H9 (cell line): ENCODE measurements around the gene MITF. TPM values are rescaled to one million over a fixed set of nuclear protein-coding genes. Genes with fewer than 3 reads are reported as not detected.

ENCODE experiments used
- DNase-seq: peaks from one replicate; pipeline ENCODE4 v3.0.0-alpha.2; 2017
- H2AFZ ChIP-seq: one replicate; pipeline ENCODE4 v1.6.1; 2013; ENCODE audit warnings: mild to moderate bottlenecking, low read length, control low read depth, moderate library complexity
- H2AK5ac ChIP-seq: 2 replicates; pipeline ENCODE4 v1.6.1; 2013; ENCODE audit warnings: low read length, control low read depth, mixed read lengths; ENCODE audit not compliant: insufficient read length
- H2BK120ac ChIP-seq: one replicate; pipeline ENCODE4 v1.6.1; 2013; ENCODE audit warnings: low read depth, mild to moderate bottlenecking, low read length, control low read depth, inconsistent platforms; ENCODE audit not compliant: poor library complexity, severe bottlenecking
- H2BK12ac ChIP-seq: 2 replicates; pipeline ENCODE4 v1.6.1; 2013; ENCODE audit warnings: low read length, control low read depth, mixed read lengths, low read depth; ENCODE audit not compliant: insufficient read length
- H2BK15ac ChIP-seq: 2 replicates; pipeline ENCODE4 v1.6.1; 2013; ENCODE audit warnings: low read depth, low read length, control low read depth
- H2BK20ac ChIP-seq: one replicate; pipeline ENCODE4 v1.6.1; 2013; ENCODE audit warnings: low read depth, mild to moderate bottlenecking, low read length, control low read depth, inconsistent platforms; ENCODE audit not compliant: poor library complexity, severe bottlenecking
- H2BK5ac ChIP-seq: 2 replicates; pipeline ENCODE4 v1.6.1; 2013; ENCODE audit warnings: low read length, control low read depth, mixed read lengths; ENCODE audit not compliant: insufficient read length
- H3K14ac ChIP-seq: 2 replicates; pipeline ENCODE4 v1.6.1; 2013; ENCODE audit warnings: low read length, control low read depth; ENCODE audit not compliant: insufficient read depth
- H3K18ac ChIP-seq: 2 replicates; pipeline ENCODE4 v1.6.1; 2013; ENCODE audit warnings: low read depth, mild to moderate bottlenecking, mixed read lengths, low read length, control low read depth; ENCODE audit not compliant: insufficient read length
- H3K23ac ChIP-seq: 2 replicates; pipeline ENCODE4 v1.6.1; 2013; ENCODE audit warnings: low read length, control low read depth, mixed read lengths, low read depth; ENCODE audit not compliant: insufficient read length
- H3K23me2 ChIP-seq: 2 replicates; pipeline ENCODE4 v1.6.1; 2013; ENCODE audit warnings: low read depth, mild to moderate bottlenecking, mixed read lengths, low read length, control low read depth; ENCODE audit not compliant: insufficient read length, poor library complexity, severe bottlenecking
- H3K27ac ChIP-seq: 2 replicates; pipeline ENCODE4 v1.5.1; 2013; ENCODE audit warnings: low read length, control low read depth, mixed read lengths, low read depth; ENCODE audit not compliant: insufficient read length
- H3K27me3 ChIP-seq: 2 replicates; pipeline ENCODE4 v1.6.1; 2013; ENCODE audit warnings: low read length, control low read depth, inconsistent platforms; ENCODE audit not compliant: insufficient read depth
- H3K4ac ChIP-seq: 2 replicates; pipeline ENCODE4 v1.6.1; 2013; ENCODE audit warnings: low read depth, mild to moderate bottlenecking, control low read depth, inconsistent platforms, low read length, moderate library complexity
- H3K4me1 ChIP-seq: 2 replicates; pipeline ENCODE4 v1.6.1; 2013; ENCODE audit warnings: low read length, control low read depth, inconsistent platforms; ENCODE audit not compliant: insufficient read depth
- H3K4me2 ChIP-seq: 2 replicates; pipeline ENCODE4 v1.6.1; 2013; ENCODE audit warnings: low read length, control low read depth, mixed read lengths; ENCODE audit not compliant: insufficient read length, insufficient read depth
- H3K56ac ChIP-seq: 2 replicates; pipeline ENCODE4 v1.6.1; 2013; ENCODE audit warnings: low read depth, mild to moderate bottlenecking, mixed read lengths, low read length, control low read depth; ENCODE audit not compliant: insufficient read length
- H3K79me1 ChIP-seq: 2 replicates; pipeline ENCODE4 v1.6.1; 2013; ENCODE audit warnings: low read depth, mild to moderate bottlenecking, moderate library complexity, low read length, control low read depth, inconsistent platforms; ENCODE audit not compliant: insufficient read depth, poor library complexity, severe bottlenecking
- H3K79me2 ChIP-seq: 2 replicates; pipeline ENCODE4 v1.6.1; 2013; ENCODE audit warnings: low read length, control low read depth, inconsistent platforms; ENCODE audit not compliant: insufficient read depth
- H3K9ac ChIP-seq: 2 replicates; pipeline ENCODE4 v1.6.1; 2013; ENCODE audit warnings: low read length, control low read depth, mixed read lengths; ENCODE audit not compliant: insufficient read length; ENCODE audit errors: extremely low read depth
- H3K9me3 ChIP-seq: one replicate; pipeline ENCODE4 v1.6.1; 2013; ENCODE audit warnings: low read depth, low read length, inconsistent platforms; ENCODE audit not compliant: control insufficient read depth
- H3T11ph ChIP-seq: one replicate; pipeline ENCODE4 v1.6.1; 2013; ENCODE audit warnings: mild to moderate bottlenecking, low read length, control low read depth, inconsistent platforms
- H4K20me1 ChIP-seq: one replicate; pipeline ENCODE4 v1.6.1; 2013; ENCODE audit not compliant: control insufficient read depth, insufficient read length, insufficient read depth
- H4K5ac ChIP-seq: 2 replicates; pipeline ENCODE4 v1.6.1; 2013; ENCODE audit warnings: low read depth, mild to moderate bottlenecking, mixed read lengths, low read length, control low read depth; ENCODE audit not compliant: insufficient read length
- H4K8ac ChIP-seq: replicated peaks from 2 replicates; pipeline ENCODE4 v1.6.1; 2013; ENCODE audit warnings: low read length, control low read depth, mixed read lengths, low read depth; ENCODE audit not compliant: insufficient read length
- H4K91ac ChIP-seq: 2 replicates; pipeline ENCODE4 v1.6.1; 2013; ENCODE audit warnings: low read depth, mild to moderate bottlenecking, moderate library complexity, mixed read lengths, low read length, control low read depth; ENCODE audit not compliant: insufficient read length
- H3K27ac Mint-ChIP-seq, 3 experiments: 2 replicates in 2 of 3; 3 replicates in 1 of 3; pipeline ENCODE4 v1.8.0; 2020 to 2021; ENCODE audit warnings: mixed read lengths in 3 of 3, mild to moderate bottlenecking in 1 of 3, moderate library complexity in 1 of 3
- H3K27me3 Mint-ChIP-seq: 2 replicates; pipeline ENCODE4 v1.8.0; 2021; ENCODE audit warnings: low read depth, mild to moderate bottlenecking, moderate library complexity, mixed read lengths
- H3K36me3 Mint-ChIP-seq, 3 experiments: 2 replicates in 2 of 3; 3 replicates in 1 of 3; pipeline ENCODE4 v1.8.0; 2020 to 2021; ENCODE audit warnings: low read depth in 3 of 3, mixed read lengths in 3 of 3; ENCODE audit not compliant: insufficient read depth in 1 of 3
- H3K4me1 Mint-ChIP-seq, 2 experiments: 2 replicates each; pipeline ENCODE4 v1.8.0; 2020; ENCODE audit warnings: mixed read lengths in 2 of 2
- H3K4me3 Mint-ChIP-seq, 2 experiments: 2 replicates in 1 of 2; 3 replicates in 1 of 2; pipeline ENCODE4 v1.8.0; 2020 to 2021; ENCODE audit warnings: mild to moderate bottlenecking in 2 of 2, mixed read lengths in 2 of 2, moderate library complexity in 1 of 2
- H3K9me3 Mint-ChIP-seq, 2 experiments: 2 replicates in 1 of 2; 3 replicates in 1 of 2; pipeline ENCODE4 v1.8.0; 2020; ENCODE audit warnings: mild to moderate bottlenecking in 2 of 2, mixed read lengths in 2 of 2, moderate library complexity in 1 of 2
- CTCF ChIP-seq: fragments of 200-600 bp; sonication (generic); conservative IDR thresholded peaks from 3 replicates; pipeline ENCODE4 v1.8.0; 2021; ENCODE audit warnings: antibody characterized with exemption, mild to moderate bottlenecking
- whole genome bisulfite sequencing: extraction: QIAGEN DNeasy Blood & Tissue Kit; methylation state at CpG from one replicate; pipeline ENCODE4 v1.1.7; 2013; ENCODE audit warnings: missing lambda C conversion rate, low lambda C conversion rate, mixed read lengths; ENCODE audit not compliant: insufficient read length; ENCODE audit errors: extremely low coverage; 5-methylcytosine and 5-hydroxymethylcytosine counted together
- total RNA-seq: library from RNA; stranded (reverse); gene quantifications from 2 replicates; pipeline ENCODE4 v1.2.1, GENCODE V29; 2021

Gene MITF
- total RNA-seq, 1 experiment from 2014 or later, result 0.81 TPM

GRCh38 chr3:69712933-69713332, 26.3 kb upstream of the MITF start:
- WGBS, result no CpG with 5 or more reads among the region's 4 CpGs

More at GRCh38 chr3:69712933-69713332, 26.3 kb upstream of the MITF start:
- no peaks in the 10 kb centered on the region for H3K9me3 ChIP-seq
- no peak overlapping the region for H3K9ac ChIP-seq
- H3K18ac ChIP-seq, result no peak overlapping the region
- no peak overlapping the region for H4K8ac ChIP-seq
- no peak overlapping the region for H2BK15ac ChIP-seq
- H3K27ac ChIP-seq, result no peak overlapping the region
- no peak overlapping the region for H4K91ac ChIP-seq
- H2BK12ac ChIP-seq, result no peak overlapping the region
- H3K4me1 ChIP-seq, result no peaks in the 10 kb centered on the region
- no peak overlapping the region for H3K4me2 ChIP-seq
- no peak overlapping the region for H2AK5ac ChIP-seq
- no peak overlapping the region for H2BK5ac ChIP-seq
- no peak overlapping the region for H2AFZ ChIP-seq
- TF ChIP-seq CTCF, result no peak
- H3K27me3 ChIP-seq, result no peaks in the 10 kb centered on the region
- no peaks in the 10 kb centered on the region for H3K36me3 Mint-ChIP-seq
- H3K23ac ChIP-seq, result no peak overlapping the region
- no peaks in the 10 kb centered on the region for H3K79me1 ChIP-seq
- no peaks in the 10 kb centered on the region for H3K79me2 ChIP-seq
- DNase-seq, result no peak
- H3T11ph ChIP-seq, result no peak overlapping the region
- H3K14ac ChIP-seq, result no peak overlapping the region
- peaks cover 3% of the 10 kb centered on the region; the same call in 1 of the 2 replicates for H3K27me3 Mint-ChIP-seq
- no peak overlapping the region for H3K27ac Mint-ChIP-seq
- no peak overlapping the region for H3K56ac ChIP-seq
- no peak overlapping the region for H2BK20ac ChIP-seq
- H3K23me2 ChIP-seq, result no peaks in the 10 kb centered on the region
- H3K4me1 Mint-ChIP-seq, result no peaks in the 10 kb centered on the region
- no peak overlapping the region for H4K5ac ChIP-seq
- no peak overlapping the region for H3K4me3 Mint-ChIP-seq
- H4K20me1 ChIP-seq, result no peaks in the 10 kb centered on the region
- no peak overlapping the region for H3K4ac ChIP-seq
- H3K9me3 Mint-ChIP-seq, result no peaks in the 10 kb centered on the region
- H2BK120ac ChIP-seq, result no peak overlapping the region
